GM19452 (cell line): ENCODE results near the gene ZNF672.
"Not testable (repeated sequence)": the region's sequence is repeated elsewhere in the genome, so short reads cannot be mapped to it uniquely, and the experiment has no call there.

Experiments used
- ATAC-seq: cut with Tn5 transposase; IDR thresholded peaks from one replicate; pipeline ENCODE4 v1.9.1; 2021; ENCODE audit not compliant: unreplicated experiment

Gene ZNF672

GRCh38 chr1:248837781-248838356 is at the start of gene ZNF672:
Gene ZNF672 (plus strand): TSS chr1:248838224. CDS start chr1:248847275, 9,051 bp downstream.
- peak; percentile 78 for ATAC-seq

GRCh38 chr1:248788327-248788726 is 49.7 kb upstream of the ZNF672 start:
- ATAC-seq = no peak

- ATAC-seq = not testable (repeated sequence)
These were observed 48.7 kb upstream of the ZNF672 start for GRCh38 chr1:248789337-248789736.

GRCh38 chr1:248790456-248790855 is 47.6 kb upstream of the ZNF672 start:
- no peak for ATAC-seq

GRCh38 chr1:248791010-248791409 is 47.0 kb upstream of the ZNF672 start:
- ATAC-seq = no peak

GRCh38 chr1:248792342-248792741 is 45.7 kb upstream of the ZNF672 start:
- peak; percentile 34 for ATAC-seq

- ATAC-seq = peak; percentile 96
These were observed 44.4 kb upstream of the ZNF672 start for GRCh38 chr1:248793592-248793991.

GRCh38 chr1:248794663-248795062 is 43.4 kb upstream of the ZNF672 start:
- ATAC-seq = not testable (repeated sequence)

- ATAC-seq = no peak
These were observed 39.2 kb upstream of the ZNF672 start for GRCh38 chr1:248798791-248799190.

- ATAC-seq = no peak
These were observed 37.6 kb upstream of the ZNF672 start for GRCh38 chr1:248800459-248800858.

GRCh38 chr1:248802454-248802853 is 35.6 kb upstream of the ZNF672 start:
- ATAC-seq = no peak

GRCh38 chr1:248803501-248803900 is 34.5 kb upstream of the ZNF672 start:
- not testable (repeated sequence) for ATAC-seq

GRCh38 chr1:248804771-248805681 is 33.0 kb upstream of the ZNF672 start:
- ATAC-seq = peak; percentile 81

GRCh38 chr1:248805876-248806275 is 32.1 kb upstream of the ZNF672 start:
- no peak for ATAC-seq

- ATAC-seq = peak; percentile 55
These were observed 30.8 kb upstream of the ZNF672 start for GRCh38 chr1:248807067-248807737.

- ATAC-seq = no peak
These were observed 29.1 kb upstream of the ZNF672 start for GRCh38 chr1:248808876-248809275.

- no peak for ATAC-seq
These were observed 27.9 kb upstream of the ZNF672 start for GRCh38 chr1:248810000-248810726.

- no peak for ATAC-seq
These were observed 27.1 kb upstream of the ZNF672 start for GRCh38 chr1:248810727-248811513.

- ATAC-seq = no peak
These were observed 26.2 kb upstream of the ZNF672 start for GRCh38 chr1:248811514-248812490.
